A549 (cell line): Measurements from ENCODE around the gene CNKSR1.

ENCODE experiments used
- CTCF ChIP-seq: fragments of >200 bp; sonication (Bioruptor Twin); formaldehyde crosslinking; IDR thresholded peaks from 3 replicates; pipeline ENCODE4 v1.5.1; 2016
- EP300 ChIP-seq, 2 experiments: fragments of >200 bp; sonication (Bioruptor Twin); formaldehyde crosslinking; IDR thresholded peaks; 2 replicates in 1 of 2; 3 replicates in 1 of 2; pipeline ENCODE4 v1.6.1; 2016 to 2017
- POLR2A ChIP-seq: IDR thresholded peaks from 2 replicates; pipeline ENCODE4 v1.6.1; 2012; ENCODE audit warnings: mild to moderate bottlenecking, low read length

GRCh38 chr1:26132128-26132833 lies 45.0 kb upstream of the CNKSR1 start:
- TF ChIP-seq CTCF (no peak), EP300 (IDR thresholded peaks at IDR 0.05) (no peak), POLR2A (no peak)
